ES-I3 (cell line): ENCODE measurements around the gene CCDC85B.
A peak's percentile ranks its signal among the peaks of the same experiment; 100 is the strongest.
"Not testable (repeated sequence)": the region's sequence is repeated elsewhere in the genome, so short reads cannot be mapped to it uniquely, and the experiment has no call there.

Experiments used
- H3K36me3 ChIP-seq: 2 replicates; pipeline ENCODE4 v1.6.1; 2013; ENCODE audit warnings: mild to moderate bottlenecking, low read length, control low read depth, moderate library complexity; ENCODE audit not compliant: insufficient read depth
- H3K4me1 ChIP-seq: 2 replicates; pipeline ENCODE4 v1.6.1; 2013; ENCODE audit warnings: mild to moderate bottlenecking, control low read depth, low read length; ENCODE audit not compliant: insufficient read depth
- H3K9ac ChIP-seq: 2 replicates; pipeline ENCODE4 v1.6.1; 2013; ENCODE audit warnings: low read depth, mild to moderate bottlenecking, low read length, moderate library complexity
- H3K9me3 ChIP-seq: 2 replicates; pipeline ENCODE4 v1.6.1; 2013; ENCODE audit warnings: mild to moderate bottlenecking, low read length, moderate library complexity; ENCODE audit not compliant: control insufficient read depth, insufficient read depth

Gene CCDC85B

GRCh38 chr11:65884716-65885092 lies 5.8 kb upstream of the CCDC85B start:
- no peak overlapping the region for H3K9ac ChIP-seq
- peaks cover 26% of the 10 kb centered on the region for H3K36me3 ChIP-seq
- H3K9me3 ChIP-seq, result no peaks in the 10 kb centered on the region
- H3K4me1 ChIP-seq, result peaks cover 8% of the 10 kb centered on the region

- Histone ChIP-seq H3K4me1 (peaks cover 12% of the 10 kb centered on the region), H3K36me3 (peaks cover 26% of the 10 kb centered on the region), H3K9me3 (no peaks in the 10 kb centered on the region), H3K9ac (no peak overlapping the region)
Measured at GRCh38 chr11:65885231-65885630, 5.2 kb upstream of the CCDC85B start.

- H3K36me3 ChIP-seq, result peaks cover 26% of the 10 kb centered on the region
- no peaks in the 10 kb centered on the region for H3K9me3 ChIP-seq
- H3K4me1 ChIP-seq, result peaks cover 12% of the 10 kb centered on the region
- no peak overlapping the region for H3K9ac ChIP-seq
Measured at GRCh38 chr11:65885808-65886536, 4.5 kb upstream of the CCDC85B start.

- Histone ChIP-seq H3K9me3 (no peaks in the 10 kb centered on the region), H3K4me1 (peaks cover 12% of the 10 kb centered on the region), H3K36me3 (peaks cover 26% of the 10 kb centered on the region), H3K9ac (peak overlapping the region; percentile 92)
Measured at GRCh38 chr11:65886826-65887722, 3.4 kb upstream of the CCDC85B start.

GRCh38 chr11:65887723-65888162 lies 2.7 kb upstream of the CCDC85B start:
- Histone ChIP-seq H3K9ac (peak overlapping the region; percentile 92), H3K9me3 (no peaks in the 10 kb centered on the region), H3K4me1 (peaks cover 12% of the 10 kb centered on the region), H3K36me3 (peaks cover 26% of the 10 kb centered on the region)

- Histone ChIP-seq H3K9ac (peak within 1 kb of the TSS; percentile 92), H3K36me3 (peaks cover 26% of the 10 kb centered on the region), H3K4me1 (peaks cover 12% of the 10 kb centered on the region), H3K9me3 (no peaks in the 10 kb centered on the region)
Measured at GRCh38 chr11:65888163-65888814, 2.2 kb upstream of the CCDC85B start, which contains the start of gene FIBP. Gene FIBP, minus strand, starts transcription at chr11:65888471. Its CDS starts 53 bp downstream, at chr11:65888418.

GRCh38 chr11:65891219-65892136 lies 1.0 kb downstream of the CCDC85B start:
- peaks cover 10% of the 10 kb centered on the region for H3K4me1 ChIP-seq
- H3K36me3 ChIP-seq, result peaks cover 7% of the 10 kb centered on the region
- peak overlapping the region; percentile 83 for H3K9ac ChIP-seq
- H3K9me3 ChIP-seq, result no peaks in the 10 kb centered on the region

GRCh38 chr11:65892137-65892540 lies 1.7 kb downstream of the CCDC85B start:
- not testable (repeated sequence) for H3K9me3 ChIP-seq, H3K36me3 ChIP-seq, H3K4me1 ChIP-seq
- H3K9ac ChIP-seq, result peak overlapping the region; percentile 83; the same call in 1 of the 2 replicates

GRCh38 chr11:65892661-65893317 lies 2.3 kb downstream of the CCDC85B start:
- Histone ChIP-seq H3K9me3 (no peaks in the 10 kb centered on the region), H3K9ac (no peak overlapping the region), H3K36me3 (peaks cover 5% of the 10 kb centered on the region; the same call in 1 of the 2 replicates), H3K4me1 (peaks cover 7% of the 10 kb centered on the region; the same call in 1 of the 2 replicates)

GRCh38 chr11:65894034-65894591 lies 3.6 kb downstream of the CCDC85B start:
- no peak overlapping the region for H3K9ac ChIP-seq
- peaks cover 5% of the 10 kb centered on the region; the same call in 1 of the 2 replicates for H3K36me3 ChIP-seq
- H3K9me3 ChIP-seq, result no peaks in the 10 kb centered on the region
- peaks cover 7% of the 10 kb centered on the region; the same call in 1 of the 2 replicates for H3K4me1 ChIP-seq

GRCh38 chr11:65895482-65895981 lies 5.1 kb downstream of the CCDC85B start:
- Histone ChIP-seq H3K36me3 (peaks cover 5% of the 10 kb centered on the region; the same call in 1 of the 2 replicates), H3K9ac (no peak overlapping the region), H3K9me3 (no peaks in the 10 kb centered on the region), H3K4me1 (no peaks in the 10 kb centered on the region; the same call in 1 of the 2 replicates)

GRCh38 chr11:65896034-65896999 lies 5.8 kb downstream of the CCDC85B start:
- H3K9me3 ChIP-seq, result no peaks in the 10 kb centered on the region
- peaks cover 5% of the 10 kb centered on the region; the same call in 1 of the 2 replicates for H3K36me3 ChIP-seq
- no peaks in the 10 kb centered on the region; the same call in 1 of the 2 replicates for H3K4me1 ChIP-seq
- no peak overlapping the region for H3K9ac ChIP-seq
